ENCODE measurements around the gene TMEM247. TPM values are rescaled to one million over a fixed set of nuclear protein-coding genes. Genes with fewer than 3 reads are reported as not detected.

TMEM247 gene
- polyA plus RNA-seq, 1 of the 3 experiments (the other 2 are of a cell fraction), result not detected

DNA sequence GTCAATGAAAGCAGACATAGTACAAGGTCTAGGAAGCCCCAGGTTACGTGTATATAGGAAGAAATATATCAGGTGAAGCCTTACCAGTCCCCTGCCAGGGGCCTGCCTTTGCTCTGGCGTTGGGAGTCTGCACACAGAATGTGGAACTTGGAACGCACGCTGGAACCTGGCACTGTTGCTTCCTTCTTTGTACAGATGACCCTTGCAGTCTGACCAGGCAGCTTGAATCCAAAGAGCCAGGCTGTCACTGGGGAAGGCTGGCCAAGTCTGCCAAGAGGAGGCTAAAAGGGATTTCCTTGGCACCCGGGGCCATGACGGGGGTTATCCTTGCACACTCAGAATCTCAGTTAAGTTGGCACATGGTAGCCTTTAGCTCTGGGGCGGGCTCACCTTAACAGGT is 39.5 kb downstream of the TMEM247 start:
- Histone ChIP-seq H3K36me3 (replicated peaks in 1 of 2; ENCODE audit: control insufficient read depth in 1 of 2, insufficient read depth in 2 of 2, low read length in 1 of 2) (peaks cover 0 to 10% of the 10 kb centered on the region in 2 experiments), H4K20me1 (ENCODE audit: insufficient read depth) (no peaks in the 10 kb centered on the region), H2AFZ (ENCODE audit: low read depth) (no peak overlapping the region), H3K27ac (ENCODE audit: low read depth in 2 of 2, low read length in 1 of 2) (no peak overlapping the region), H3K9me3 (peaks cover 37% of the 10 kb centered on the region), H3K9me2 (no peaks in the 10 kb centered on the region), H3K27me3 (ENCODE audit: insufficient read depth) (no peaks in the 10 kb centered on the region), H3F3A (replicated peaks; ENCODE audit: insufficient read depth) (no peaks in the 10 kb centered on the region), H3K4me2 (no peak overlapping the region), H3K9ac (no peak overlapping the region), H3K4me1 (ENCODE audit: control insufficient read depth in 1 of 2, insufficient read depth in 2 of 2, low read depth in 1 of 2, low read length in 1 of 2) (peaks cover 0 to 4% of the 10 kb centered on the region in 2 experiments; a peak in 1 of 4 replicates), H3K4me3 (ENCODE audit: low read depth in 2 of 2, low read length in 1 of 2) (no peak overlapping the region), H3K79me2 (ENCODE audit: insufficient read depth) (no peaks in the 10 kb centered on the region)
- CTCF ChIA-PET, result interaction anchor here (1.0 kb wide), 1 partner anchor 131 kb away, joined by 3 read pairs; no protein-coding TSS in a partner anchor
- POLR2A ChIA-PET, result no interaction called here
- 70% methylated on average over 7 of the region's 7 CpGs for WGBS (ENCODE audit: low lambda C conversion rate)
- DNase-seq, result no peak
- TF ChIP-seq MAX (IDR thresholded peaks at IDR 0.05; ENCODE audit: low read depth) (no peak), FOXM1 (IDR thresholded peaks at IDR 0.05; ENCODE audit: low read depth) (no peak), IRF3 (IDR thresholded peaks at IDR 0.05; ENCODE audit: low read depth, low read length) (no peak), GABPA (IDR thresholded peaks at IDR 0.05; ENCODE audit: low read depth) (no peak), GATA2 (CRISPR knock-in tag; IDR thresholded peaks at IDR 0.05) (no peak), JUND (IDR thresholded peaks at IDR 0.05) (no peak), EZH2phosphoT487 (IDR thresholded peaks at IDR 0.05; ENCODE audit: borderline replicate concordance, low read depth) (no peak), FOSL2 (IDR thresholded peaks at IDR 0.05; ENCODE audit: borderline replicate concordance, low read depth) (no peak), MEF2A (IDR thresholded peaks at IDR 0.05; ENCODE audit: borderline replicate concordance, low read depth) (no peak), USF1 (IDR thresholded peaks at IDR 0.05; ENCODE audit: borderline replicate concordance, low read depth) (no peak), SIN3A (IDR thresholded peaks at IDR 0.05; ENCODE audit: borderline replicate concordance, low read depth, low read length) (no peak), NFIC (IDR thresholded peaks at IDR 0.05; ENCODE audit: borderline replicate concordance) (no peak), EP300 (IDR thresholded peaks at IDR 0.05; ENCODE audit: borderline replicate concordance in 1 of 2, low read depth in 1 of 2, low read length in 1 of 2) (no peak), YY1 (IDR thresholded peaks at IDR 0.05; ENCODE audit: low read depth) (no peak), USF2 (IDR thresholded peaks at IDR 0.05; ENCODE audit: borderline replicate concordance, low read depth, low read length) (no peak)
- TF ChIP-seq, protein P1, sequence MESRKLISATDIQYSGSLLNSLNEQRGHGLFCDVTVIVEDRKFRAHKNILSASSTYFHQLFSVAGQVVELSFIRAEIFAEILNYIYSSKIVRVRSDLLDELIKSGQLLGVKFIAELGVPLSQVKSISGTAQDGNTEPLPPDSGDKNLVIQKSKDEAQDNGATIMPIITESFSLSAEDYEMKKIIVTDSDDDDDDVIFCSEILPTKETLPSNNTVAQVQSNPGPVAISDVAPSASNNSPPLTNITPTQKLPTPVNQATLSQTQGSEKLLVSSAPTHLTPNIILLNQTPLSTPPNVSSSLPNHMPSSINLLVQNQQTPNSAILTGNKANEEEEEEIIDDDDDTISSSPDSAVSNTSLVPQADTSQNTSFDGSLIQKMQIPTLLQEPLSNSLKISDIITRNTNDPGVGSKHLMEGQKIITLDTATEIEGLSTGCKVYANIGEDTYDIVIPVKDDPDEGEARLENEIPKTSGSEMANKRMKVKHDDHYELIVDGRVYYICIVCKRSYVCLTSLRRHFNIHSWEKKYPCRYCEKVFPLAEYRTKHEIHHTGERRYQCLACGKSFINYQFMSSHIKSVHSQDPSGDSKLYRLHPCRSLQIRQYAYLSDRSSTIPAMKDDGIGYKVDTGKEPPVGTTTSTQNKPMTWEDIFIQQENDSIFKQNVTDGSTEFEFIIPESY (IDR thresholded peaks at IDR 0.05; ENCODE audit: borderline replicate concordance, low read depth), result no peak

All from SK-N-SH (cell line).